K562 (cell line): ENCODE results near the gene NUP35. TPM values are rescaled to one million over a fixed set of nuclear protein-coding genes. Genes with fewer than 3 reads are reported as not detected.

Source experiments
- CBFA2T3 ChIP-seq: fragments of 450-650 bp; IDR thresholded peaks from 2 replicates; pipeline ENCODE4 v1.6.1; 2017
- E2F5 ChIP-seq: sonication (generic); formaldehyde crosslinking; IDR thresholded peaks from 2 replicates; pipeline ENCODE4 v1.8.0; 2022; ENCODE audit warnings: mild to moderate bottlenecking, missing genetic modification reagents
- EGR1 ChIP-seq: fragments of 450-650 bp; conservative IDR thresholded peaks from 2 replicates; pipeline ENCODE4 v1.6.1; 2017; ENCODE audit warnings: mild to moderate bottlenecking
- FOXA3 ChIP-seq, 2 experiments: fragments of 450-650 bp in 1 of 2; sonication (generic) in 1 of 2; formaldehyde crosslinking; IDR thresholded peaks in 1 of 2; conservative IDR thresholded peaks in 1 of 2; 2 replicates each; pipeline versions ENCODE4 v1.4.0 to v1.8.0; 2020 to 2022; ENCODE audit warnings: mild to moderate bottlenecking in 2 of 2, missing genetic modification reagents in 1 of 2
- GTF2E2 ChIP-seq: fragments of 200-800 bp; sonication (Bioruptor generic); IDR thresholded peaks from 2 replicates; pipeline ENCODE4 v1.6.1; 2016; ENCODE audit warnings: missing genetic modification characterization, missing compliant biosample characterization
- HNRNPLL ChIP-seq: fragments of 200-400 bp; formaldehyde crosslinking; IDR thresholded peaks from 2 replicates; pipeline ENCODE4 v1.6.1; 2017; ENCODE audit warnings: low read length, low read depth, mild to moderate bottlenecking; ENCODE audit not compliant: poor library complexity, severe bottlenecking
- HSF4 ChIP-seq: fragments of 250-450 bp; sonication (Bioruptor Pico); IDR thresholded peaks from 2 replicates; pipeline ENCODE4 v2.1.2; 2022; ENCODE audit warnings: mild to moderate bottlenecking, moderate library complexity, borderline replicate concordance
- KAT8 ChIP-seq: fragments of 450-650 bp; IDR thresholded peaks from 2 replicates; pipeline ENCODE4 v1.6.1; 2016; ENCODE audit warnings: low read depth, mild to moderate bottlenecking
- POLR2B ChIP-seq: fragments of 450-650 bp; IDR thresholded peaks from 2 replicates; pipeline ENCODE4 v1.6.1; 2018; ENCODE audit warnings: low read depth; ENCODE audit not compliant: partially characterized antibody
- RFX1 ChIP-seq: fragments of 450-650 bp; IDR thresholded peaks from 2 replicates; pipeline ENCODE4 v1.6.1; 2016; ENCODE audit warnings: mild to moderate bottlenecking, moderate library complexity
- SIN3A ChIP-seq, 2 experiments: fragments of 150-350 bp in 1 of 2; IDR thresholded peaks; 2 replicates each; pipeline ENCODE4 v1.6.1; 2011 to 2016; ENCODE audit warnings: borderline replicate concordance in 2 of 2, low read depth in 2 of 2, low read length in 2 of 2, mild to moderate bottlenecking in 2 of 2, moderate library complexity in 2 of 2; ENCODE audit not compliant: control insufficient read depth in 1 of 2
- SMAD4 ChIP-seq: fragments of 250-450 bp; sonication (Bioruptor Pico); conservative IDR thresholded peaks from 2 replicates; pipeline ENCODE4 v1.8.0; 2021; ENCODE audit warnings: inconsistent platforms, mild to moderate bottlenecking, moderate library complexity
- SP2 ChIP-seq: IDR thresholded peaks from 2 replicates; pipeline ENCODE4 v1.6.1; 2011; ENCODE audit warnings: mild to moderate bottlenecking, low read depth, low read length, moderate library complexity; ENCODE audit not compliant: poor library complexity, severe bottlenecking; ENCODE audit errors: extremely low read depth
- TBL1XR1 ChIP-seq, 2 experiments: IDR thresholded peaks; 2 replicates each; pipeline ENCODE4 v1.6.1; 2012; ENCODE audit warnings: improper control_type of control experiment in 2 of 2, low read length in 2 of 2, mild to moderate bottlenecking in 1 of 2
- VEZF1 ChIP-seq: fragments of 200-800 bp; sonication (Bioruptor generic); IDR thresholded peaks from 2 replicates; pipeline ENCODE4 v1.6.1; 2017; ENCODE audit warnings: missing genetic modification characterization, missing compliant biosample characterization
- ZBTB17 ChIP-seq: fragments of 450-650 bp; formaldehyde crosslinking; IDR thresholded peaks from 2 replicates; pipeline ENCODE4 v1.4.0; 2020; ENCODE audit warnings: mild to moderate bottlenecking
- ZBTB7A ChIP-seq: IDR thresholded peaks from 2 replicates; pipeline ENCODE4 v1.6.1; 2011; ENCODE audit warnings: low read depth, mild to moderate bottlenecking, low read length, moderate library complexity, borderline replicate concordance; ENCODE audit not compliant: control insufficient read depth
- ZNF174 ChIP-seq: fragments of 250-450 bp; sonication (Bioruptor Pico); IDR thresholded peaks from 2 replicates; pipeline ENCODE4 v1.4.0; 2020; ENCODE audit warnings: mild to moderate bottlenecking
- polyA plus RNA-seq, 8 experiments: library from polyadenylated mRNA; depleted of rRNA in 4 of 8; stranded (reverse) in 5 of 8; unstranded in 3 of 8; fragments of >200 nt; fragmentation: Nextera tagmentation in 2 of 8; fragmentation: Illumina TruSeq in 1 of 8; extraction: Ambion mirVana in 2 of 8; extraction: Trizol in 1 of 8; gene quantifications; 2 replicates each; pipeline versions ENCODE4 v1.2.1 to v1.2.3, GENCODE V29; 2011 to 2014; ENCODE audit warnings: inconsistent platforms in 1 of 8, missing spikeins in 1 of 8
- total RNA-seq, 7 experiments: library from RNA; depleted of rRNA in 6 of 7; stranded (reverse); fragments of >200 nt in 6 of 7; fragmentation: Illumina TruSeq in 2 of 7; extraction: Trizol in 2 of 7; gene quantifications; 2 replicates each; pipeline versions ENCODE4 v1.2.1 to v1.2.3, GENCODE V29; 2011 to 2021; ENCODE audit warnings: low replicate concordance in 1 of 7
- TF ChIP-seq, protein P1 (sequence below), 2 experiments: IDR thresholded peaks; 2 replicates each; pipeline ENCODE4 v1.6.1; 2012; ENCODE audit warnings: improper control_type of control experiment in 2 of 2, low read depth in 2 of 2, low read length in 2 of 2, borderline replicate concordance in 1 of 2

Gene NUP35
- total and polyA plus RNA-seq, 9 of the 15 experiments (the other 6 are each of a cell fraction or from before 2014, with no cell fraction given), result 24.5 to 78.2 (median 51.1) TPM

- TF ChIP-seq HNRNPLL (peak; percentile 92), POLR2B (peak; percentile 70), CBFA2T3 (no peak), FOXA3 (CRISPR knock-in tag; conservative IDR thresholded peaks at IDR 0.05 in 1 of 2, IDR thresholded peaks at IDR 0.05 in 1 of 2) (no peak; a peak in 1 of 4 replicates), KAT8 (no peak), RFX1 (no peak; the same call in 1 of the 2 replicates), VEZF1 (0 out of 2 replicates have a peak, but pooled peaks have one; percentile 15), SIN3A (IDR thresholded peaks at IDR 0.05; ENCODE audit: borderline replicate concordance in 2 of 2, control insufficient read depth in 1 of 2, low read depth in 2 of 2, low read length in 2 of 2) (peak; percentile 98 to 99), TBL1XR1 (IDR thresholded peaks at IDR 0.05; ENCODE audit: low read length in 2 of 2) (peak in 1 of 2 experiments; percentile 24; a peak in 2 of 4 replicates), EGR1 (peak; percentile 94), HSF4 (CRISPR knock-in tag) (no peak), ZBTB17 (CRISPR knock-in tag) (peak; percentile 61), ZNF174 (no peak), ZBTB7A (no peak), SMAD4 (CRISPR knock-in tag) (peak; percentile 55; the same call in 1 of the 2 replicates), GTF2E2 (tag) (peak; percentile 49; the same call in 1 of the 2 replicates), E2F5 (CRISPR knock-in tag) (no peak), SP2 (no peak)
- TF ChIP-seq, protein P1, sequence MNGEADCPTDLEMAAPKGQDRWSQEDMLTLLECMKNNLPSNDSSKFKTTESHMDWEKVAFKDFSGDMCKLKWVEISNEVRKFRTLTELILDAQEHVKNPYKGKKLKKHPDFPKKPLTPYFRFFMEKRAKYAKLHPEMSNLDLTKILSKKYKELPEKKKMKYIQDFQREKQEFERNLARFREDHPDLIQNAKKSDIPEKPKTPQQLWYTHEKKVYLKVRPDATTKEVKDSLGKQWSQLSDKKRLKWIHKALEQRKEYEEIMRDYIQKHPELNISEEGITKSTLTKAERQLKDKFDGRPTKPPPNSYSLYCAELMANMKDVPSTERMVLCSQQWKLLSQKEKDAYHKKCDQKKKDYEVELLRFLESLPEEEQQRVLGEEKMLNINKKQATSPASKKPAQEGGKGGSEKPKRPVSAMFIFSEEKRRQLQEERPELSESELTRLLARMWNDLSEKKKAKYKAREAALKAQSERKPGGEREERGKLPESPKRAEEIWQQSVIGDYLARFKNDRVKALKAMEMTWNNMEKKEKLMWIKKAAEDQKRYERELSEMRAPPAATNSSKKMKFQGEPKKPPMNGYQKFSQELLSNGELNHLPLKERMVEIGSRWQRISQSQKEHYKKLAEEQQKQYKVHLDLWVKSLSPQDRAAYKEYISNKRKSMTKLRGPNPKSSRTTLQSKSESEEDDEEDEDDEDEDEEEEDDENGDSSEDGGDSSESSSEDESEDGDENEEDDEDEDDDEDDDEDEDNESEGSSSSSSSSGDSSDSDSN (IDR thresholded peaks at IDR 0.05; ENCODE audit: borderline replicate concordance in 1 of 2, low read depth in 2 of 2, low read length in 2 of 2), result no peak
Measured at GRCh38 chr2:183124222-183124956, at the start of gene NUP35 (continued).
